SK-N-SH (cell line): ENCODE results near the gene LACTBL1. TPM values are rescaled to one million over a fixed set of nuclear protein-coding genes. Genes with fewer than 3 reads are reported as not detected.

ENCODE experiments used
- CTCF ChIA-PET: fragments of 300-600, 350-600 bp; formaldehyde crosslinking; extraction: SDS; loops from one replicate; lab custom pipeline; 2021; lab: Yijun Ruan, JAX
- POLR2A ChIA-PET: fragments of 350-600 bp; sonication (Branson Sonifier 250); formaldehyde crosslinking; extraction: SDS; loops from one replicate; lab custom pipeline; 2020; ENCODE audit warnings: antibody characterized with exemption, inconsistent platforms; lab: Yijun Ruan, JAX
- DNase-seq: peaks from one replicate; pipeline ENCODE4 v3.0.0; 2012
- H2AFZ ChIP-seq: fragments of 200-600 bp; sonication (generic); 2 replicates; pipeline ENCODE4 v1.8.1; 2016; ENCODE audit warnings: antibody characterized with exemption, mild to moderate bottlenecking, low read depth
- H3F3A ChIP-seq: fragments of 200-600 bp; sonication (generic); replicated peaks from 2 replicates; pipeline ENCODE3; 2016; ENCODE audit warnings: antibody characterized with exemption, mild to moderate bottlenecking; ENCODE audit not compliant: insufficient read depth
- H3K27ac ChIP-seq, 2 experiments: fragments of 200-500 bp in 1 of 2; fragments of 200-600 bp in 1 of 2; sonication (Bioruptor generic) in 1 of 2; sonication (generic), shearing (Covaris generic) in 1 of 2; 2 replicates each; pipeline versions ENCODE4 v1.5.1 to v1.6.1; 2014 to 2016; ENCODE audit warnings: low read depth in 2 of 2, inconsistent platforms in 1 of 2, low read length in 1 of 2, mild to moderate bottlenecking in 1 of 2, mixed read lengths in 1 of 2
- H3K27me3 ChIP-seq: fragments of 200-600 bp; sonication (generic), shearing (Covaris generic); 2 replicates; pipeline ENCODE4 v1.6.1; 2016; ENCODE audit warnings: mixed run types; ENCODE audit not compliant: insufficient read depth
- H3K36me3 ChIP-seq, 2 experiments: fragments of 200-500 bp in 1 of 2; fragments of 200-600 bp in 1 of 2; sonication (Bioruptor generic) in 1 of 2; sonication (generic) in 1 of 2; replicated peaks in 1 of 2; 2 replicates each; pipeline versions ENCODE3 to v1.5.1; 2014 to 2016; ENCODE audit warnings: low read length in 1 of 2, mild to moderate bottlenecking in 1 of 2; ENCODE audit not compliant: insufficient read depth in 2 of 2, control insufficient read depth in 1 of 2
- H3K4me1 ChIP-seq, 2 experiments: fragments of 200-500 bp in 1 of 2; fragments of 200-600 bp in 1 of 2; sonication (Bioruptor generic) in 1 of 2; sonication (generic), shearing (Covaris generic) in 1 of 2; 2 replicates each; pipeline versions ENCODE4 v1.5.1 to v1.6.1; 2014 to 2016; ENCODE audit warnings: low read depth in 1 of 2, low read length in 1 of 2, mixed run types in 1 of 2; ENCODE audit not compliant: insufficient read depth in 2 of 2, control insufficient read depth in 1 of 2
- H3K4me2 ChIP-seq: fragments of 200-600 bp; sonication (generic), shearing (Covaris generic); 2 replicates; pipeline ENCODE4 v1.6.1; 2017; ENCODE audit warnings: mixed run types
- H3K4me3 ChIP-seq, 2 experiments: fragments of 200-500 bp in 1 of 2; fragments of 200-600 bp in 1 of 2; sonication (Bioruptor generic) in 1 of 2; sonication (generic), shearing (Covaris generic) in 1 of 2; 2 replicates each; pipeline versions ENCODE4 v1.5.1 to v1.8.1; 2014 to 2016; ENCODE audit warnings: low read depth in 2 of 2, inconsistent platforms in 1 of 2, low read length in 1 of 2, mild to moderate bottlenecking in 1 of 2, mixed read lengths in 1 of 2, moderate library complexity in 1 of 2
- H3K79me2 ChIP-seq: fragments of 200-600 bp; sonication (generic); 2 replicates; pipeline ENCODE4 v1.8.1; 2017; ENCODE audit warnings: mild to moderate bottlenecking; ENCODE audit not compliant: insufficient read depth
- H3K9ac ChIP-seq: fragments of 200-600 bp; sonication (generic); 2 replicates; pipeline ENCODE4 v1.6.1; 2017; ENCODE audit warnings: mixed run types
- H3K9me2 ChIP-seq: fragments of 200-600 bp; sonication (generic); 2 replicates; pipeline ENCODE4 v1.6.1; 2017; ENCODE audit warnings: mixed run types
- H3K9me3 ChIP-seq: fragments of 200-600 bp; sonication (generic); 2 replicates; pipeline ENCODE4 v1.6.1; 2017; ENCODE audit warnings: mixed run types, mild to moderate bottlenecking, moderate library complexity
- H4K20me1 ChIP-seq: fragments of 200-600 bp; sonication (generic); 2 replicates; pipeline ENCODE4 v1.6.1; 2017; ENCODE audit warnings: mild to moderate bottlenecking, mixed run types; ENCODE audit not compliant: insufficient read depth
- CHD2 ChIP-seq: fragments of 150-350 bp; IDR thresholded peaks from 2 replicates; pipeline ENCODE4 v1.6.1; 2018; ENCODE audit warnings: low read length; ENCODE audit not compliant: partially characterized antibody
- EP300 ChIP-seq, 2 experiments: IDR thresholded peaks; 2 replicates each; pipeline versions ENCODE4 v1.4.0 to v1.6.1; 2012; ENCODE audit warnings: borderline replicate concordance in 1 of 2, low read depth in 1 of 2, low read length in 1 of 2
- EZH2phosphoT487 ChIP-seq: fragments of 200-600 bp; sonication (generic); IDR thresholded peaks from 2 replicates; pipeline ENCODE4 v1.6.1; 2017; ENCODE audit warnings: low read depth, mixed run types, mild to moderate bottlenecking, antibody characterized with exemption, moderate library complexity, borderline replicate concordance
- FOXJ3 ChIP-seq: sonication (generic); formaldehyde crosslinking; IDR thresholded peaks from 2 replicates; pipeline ENCODE4 v1.5.1; 2020; ENCODE audit warnings: mild to moderate bottlenecking, missing genetic modification reagents
- FOXM1 ChIP-seq: IDR thresholded peaks from 2 replicates; pipeline ENCODE4 v1.4.0; 2012; ENCODE audit warnings: low read depth, mild to moderate bottlenecking
- GATA2 ChIP-seq: sonication (generic); formaldehyde crosslinking; IDR thresholded peaks from 2 replicates; pipeline ENCODE4 v1.5.0; 2020; ENCODE audit warnings: mild to moderate bottlenecking, missing genetic modification reagents
- MXI1 ChIP-seq: IDR thresholded peaks from 2 replicates; pipeline ENCODE4 v1.6.1; 2012; ENCODE audit warnings: mild to moderate bottlenecking, low read depth, low read length, improper control_type of control experiment
- RAD21 ChIP-seq: IDR thresholded peaks from 2 replicates; pipeline ENCODE4 v1.6.1; 2012; ENCODE audit warnings: mild to moderate bottlenecking, low read length
- RCOR1 ChIP-seq: fragments of 150-350 bp; IDR thresholded peaks from 2 replicates; pipeline ENCODE4 v1.6.1; 2017; ENCODE audit warnings: antibody characterized with exemption, low read length
- RFX5 ChIP-seq: IDR thresholded peaks from 2 replicates; pipeline ENCODE4 v1.6.1; 2012; ENCODE audit warnings: mild to moderate bottlenecking, improper control_type of control experiment, low read length
- RXRA ChIP-seq: IDR thresholded peaks from 2 replicates; pipeline ENCODE4 v1.4.0; 2012; ENCODE audit warnings: low read depth, mild to moderate bottlenecking, borderline replicate concordance
- SIN3A ChIP-seq: IDR thresholded peaks from 2 replicates; pipeline ENCODE4 v1.6.1; 2012; ENCODE audit warnings: low read depth, mild to moderate bottlenecking, low read length, moderate library complexity, borderline replicate concordance
- SMC3 ChIP-seq: IDR thresholded peaks from 2 replicates; pipeline ENCODE4 v1.6.1; 2012; ENCODE audit warnings: low read depth, low read length, improper control_type of control experiment
- TAF1 ChIP-seq: IDR thresholded peaks from 2 replicates; pipeline ENCODE4 v1.6.1; 2012; ENCODE audit warnings: low read depth, mild to moderate bottlenecking, low read length, moderate library complexity, borderline replicate concordance
- TCF12 ChIP-seq: IDR thresholded peaks from 2 replicates; pipeline ENCODE4 v1.4.0; 2012
- TEAD4 ChIP-seq: IDR thresholded peaks from 2 replicates; pipeline ENCODE4 v1.4.0; 2012; ENCODE audit warnings: mild to moderate bottlenecking, borderline replicate concordance; ENCODE audit not compliant: insufficient read depth
- USF1 ChIP-seq: IDR thresholded peaks from 2 replicates; pipeline ENCODE4 v1.4.0; 2012; ENCODE audit warnings: low read depth, borderline replicate concordance
- YY1 ChIP-seq: IDR thresholded peaks from 2 replicates; pipeline ENCODE4 v1.4.0; 2012; ENCODE audit warnings: low read depth, mild to moderate bottlenecking
- WGBS: methylation state at CpG from one replicate; pipeline ENCODE4 v1.1.6; 2017; ENCODE audit warnings: low lambda C conversion rate; 5-methylcytosine and 5-hydroxymethylcytosine counted together
- polyA plus RNA-seq, 3 experiments: library from polyadenylated mRNA; depleted of rRNA; stranded (reverse); fragments of >200 nt; gene quantifications; 2 replicates each; pipeline ENCODE4 v1.2.3, GENCODE V29; 2012
- TF ChIP-seq, protein P1 (sequence below): fragments of 150-350 bp; IDR thresholded peaks from 2 replicates; pipeline ENCODE4 v1.6.1; 2016; ENCODE audit warnings: mild to moderate bottlenecking, low read depth, low read length
- TF ChIP-seq, protein P2 (sequence below): IDR thresholded peaks from 2 replicates; pipeline ENCODE4; 2012
- TF ChIP-seq, protein P3 (sequence below): IDR thresholded peaks from 2 replicates; pipeline ENCODE4 v1.6.1; 2012; ENCODE audit warnings: mild to moderate bottlenecking, low read depth, low read length, moderate library complexity

LACTBL1 gene
- polyA plus RNA-seq, 1 of the 3 experiments (the other 2 are of a cell fraction): not detected

GRCh38 chr1:23019863-23020625 lies 47.4 kb upstream of the LACTBL1 start (continued):
- TF ChIP-seq RFX5 (no peak), EP300 (IDR thresholded peaks at IDR 0.05; ENCODE audit: borderline replicate concordance in 1 of 2, low read depth in 1 of 2, low read length in 1 of 2) (no peak), USF1 (no peak), TCF12 (no peak), MXI1 (peak; percentile 29; the same call in 1 of the 2 replicates), FOXM1 (no peak)

GRCh38 chr1:23019094-23019862 lies 46.6 kb upstream of the LACTBL1 start, which contains the start of gene KDM1A:
Gene KDM1A (plus strand): TSS chr1:23019468. CDS start chr1:23019597, 129 bp downstream.
- peaks cover 2% of the 10 kb centered on the region for H3F3A ChIP-seq
- H2AFZ ChIP-seq: peak within 1 kb of the TSS; percentile 97
- H3K4me2 ChIP-seq: peak within 1 kb of the TSS; percentile 81
- peak within 1 kb of the TSS; percentile 75 to 98 for H3K4me3 ChIP-seq
- H4K20me1 ChIP-seq: peaks cover 26% of the 10 kb centered on the region
- CTCF ChIA-PET: interaction anchor here (1.4 to 2.8 kb wide), 2 partner anchors 55 to 166 kb away, joined by 6 to 16 read pairs; no protein-coding TSS in a partner anchor
- H3K9ac ChIP-seq: peak within 1 kb of the TSS; percentile 95
- no peaks in the 10 kb centered on the region for H3K9me3 ChIP-seq
- peak; percentile 95 for DNase-seq
- H3K27me3 ChIP-seq: no peaks in the 10 kb centered on the region
- peaks cover 49% of the 10 kb centered on the region for H3K79me2 ChIP-seq
- peaks cover 0 to 11% of the 10 kb centered on the region in 2 experiments for H3K36me3 ChIP-seq
- H3K9me2 ChIP-seq: no peaks in the 10 kb centered on the region
- POLR2A ChIA-PET: interaction anchor here (0.7 to 1.4 kb wide), 4 partner anchors 9 to 165 kb away, joined by 3 read pairs; no protein-coding TSS in a partner anchor
- peak within 1 kb of the TSS; percentile 68 to 83 for H3K27ac ChIP-seq
- 1% methylated on average over 10 of the region's 85 CpGs for WGBS
- no peaks in the 10 kb centered on the region for H3K4me1 ChIP-seq
- TF ChIP-seq FOXM1 (no peak; the same call in 1 of the 2 replicates), RXRA (no peak), EZH2phosphoT487 (no peak), YY1 (peak; percentile 70; the same call in 1 of the 2 replicates), SIN3A (peak; percentile 98), RAD21 (no peak), CHD2 (peak; percentile 96), MXI1 (peak; percentile 93), TCF12 (peak; percentile 60; the same call in 1 of the 2 replicates), SMC3 (no peak; the same call in 1 of the 2 replicates), GATA2 (CRISPR knock-in tag) (no peak), EP300 (IDR thresholded peaks at IDR 0.05; ENCODE audit: borderline replicate concordance in 1 of 2, low read depth in 1 of 2, low read length in 1 of 2) (peak; percentile 33 to 51; a peak in 2 of 4 replicates), RCOR1 (peak; percentile 78), FOXJ3 (no peak), TEAD4 (0 out of 2 replicates have a peak, but pooled peaks have one; percentile 34), TAF1 (peak; percentile 97)
- TF ChIP-seq, protein P1, sequence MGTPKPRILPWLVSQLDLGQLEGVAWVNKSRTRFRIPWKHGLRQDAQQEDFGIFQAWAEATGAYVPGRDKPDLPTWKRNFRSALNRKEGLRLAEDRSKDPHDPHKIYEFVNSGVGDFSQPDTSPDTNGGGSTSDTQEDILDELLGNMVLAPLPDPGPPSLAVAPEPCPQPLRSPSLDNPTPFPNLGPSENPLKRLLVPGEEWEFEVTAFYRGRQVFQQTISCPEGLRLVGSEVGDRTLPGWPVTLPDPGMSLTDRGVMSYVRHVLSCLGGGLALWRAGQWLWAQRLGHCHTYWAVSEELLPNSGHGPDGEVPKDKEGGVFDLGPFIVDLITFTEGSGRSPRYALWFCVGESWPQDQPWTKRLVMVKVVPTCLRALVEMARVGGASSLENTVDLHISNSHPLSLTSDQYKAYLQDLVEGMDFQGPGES: no peak
- TF ChIP-seq, protein P2, sequence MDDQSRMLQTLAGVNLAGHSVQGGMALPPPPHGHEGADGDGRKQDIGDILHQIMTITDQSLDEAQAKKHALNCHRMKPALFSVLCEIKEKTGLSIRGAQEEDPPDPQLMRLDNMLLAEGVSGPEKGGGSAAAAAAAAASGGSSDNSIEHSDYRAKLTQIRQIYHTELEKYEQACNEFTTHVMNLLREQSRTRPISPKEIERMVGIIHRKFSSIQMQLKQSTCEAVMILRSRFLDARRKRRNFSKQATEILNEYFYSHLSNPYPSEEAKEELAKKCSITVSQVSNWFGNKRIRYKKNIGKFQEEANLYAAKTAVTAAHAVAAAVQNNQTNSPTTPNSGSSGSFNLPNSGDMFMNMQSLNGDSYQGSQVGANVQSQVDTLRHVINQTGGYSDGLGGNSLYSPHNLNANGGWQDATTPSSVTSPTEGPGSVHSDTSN: no peak
- TF ChIP-seq, protein P3, sequence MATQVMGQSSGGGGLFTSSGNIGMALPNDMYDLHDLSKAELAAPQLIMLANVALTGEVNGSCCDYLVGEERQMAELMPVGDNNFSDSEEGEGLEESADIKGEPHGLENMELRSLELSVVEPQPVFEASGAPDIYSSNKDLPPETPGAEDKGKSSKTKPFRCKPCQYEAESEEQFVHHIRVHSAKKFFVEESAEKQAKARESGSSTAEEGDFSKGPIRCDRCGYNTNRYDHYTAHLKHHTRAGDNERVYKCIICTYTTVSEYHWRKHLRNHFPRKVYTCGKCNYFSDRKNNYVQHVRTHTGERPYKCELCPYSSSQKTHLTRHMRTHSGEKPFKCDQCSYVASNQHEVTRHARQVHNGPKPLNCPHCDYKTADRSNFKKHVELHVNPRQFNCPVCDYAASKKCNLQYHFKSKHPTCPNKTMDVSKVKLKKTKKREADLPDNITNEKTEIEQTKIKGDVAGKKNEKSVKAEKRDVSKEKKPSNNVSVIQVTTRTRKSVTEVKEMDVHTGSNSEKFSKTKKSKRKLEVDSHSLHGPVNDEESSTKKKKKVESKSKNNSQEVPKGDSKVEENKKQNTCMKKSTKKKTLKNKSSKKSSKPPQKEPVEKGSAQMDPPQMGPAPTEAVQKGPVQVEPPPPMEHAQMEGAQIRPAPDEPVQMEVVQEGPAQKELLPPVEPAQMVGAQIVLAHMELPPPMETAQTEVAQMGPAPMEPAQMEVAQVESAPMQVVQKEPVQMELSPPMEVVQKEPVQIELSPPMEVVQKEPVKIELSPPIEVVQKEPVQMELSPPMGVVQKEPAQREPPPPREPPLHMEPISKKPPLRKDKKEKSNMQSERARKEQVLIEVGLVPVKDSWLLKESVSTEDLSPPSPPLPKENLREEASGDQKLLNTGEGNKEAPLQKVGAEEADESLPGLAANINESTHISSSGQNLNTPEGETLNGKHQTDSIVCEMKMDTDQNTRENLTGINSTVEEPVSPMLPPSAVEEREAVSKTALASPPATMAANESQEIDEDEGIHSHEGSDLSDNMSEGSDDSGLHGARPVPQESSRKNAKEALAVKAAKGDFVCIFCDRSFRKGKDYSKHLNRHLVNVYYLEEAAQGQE: peak; percentile 56
